Gastrocnemius medialis (tissue), 4 donors: Measurements from ENCODE around the gene PRC1. TPM values are rescaled to one million over a fixed set of nuclear protein-coding genes. Genes with fewer than 3 reads are reported as not detected.

Source experiments
- ATAC-seq, 2 donors: fragments of 150-250 bp; one replicate each; pipeline ENCODE4 v1.9.1; 2016
- DNase-seq, 2 donors: peaks; one replicate each; pipeline ENCODE4 v3.0.0-alpha.2; 2019
- H3K27ac ChIP-seq, 4 donors: fragments of 200-600 bp; sonication (generic); 1 replicate in 1 of 4; 2 replicates in 3 of 4; pipeline ENCODE4 v1.5.1; 2016 to 2018; ENCODE audit warnings: mild to moderate bottlenecking in 2 of 4, moderate library complexity in 1 of 4
- H3K27me3 ChIP-seq, 3 donors: fragments of 200-600 bp; sonication (generic) in 2 of 3; 1 replicate in 1 of 3; 2 replicates in 2 of 3; pipeline versions ENCODE4 v1.5.1 to v1.6.0; 2016 to 2019; ENCODE audit warnings: mild to moderate bottlenecking in 1 of 3, moderate library complexity in 1 of 3
- H3K36me3 ChIP-seq, 2 donors: fragments of 200-600 bp; sonication (generic) in 1 of 2; one replicate each; pipeline ENCODE4 v1.5.1; 2017 to 2018
- H3K4me1 ChIP-seq, 2 donors: fragments of 200-600 bp; sonication (generic) in 1 of 2; one replicate each; pipeline ENCODE4 v1.5.1; 2016 to 2017; ENCODE audit warnings: mild to moderate bottlenecking in 2 of 2
- H3K4me3 ChIP-seq, 4 donors: fragments of 200-600 bp; sonication (generic) in 3 of 4; 1 replicate in 1 of 4; 2 replicates in 3 of 4; pipeline ENCODE4 v1.5.1; 2016 to 2019; ENCODE audit warnings: mild to moderate bottlenecking in 2 of 4
- H3K9me3 ChIP-seq, 3 donors: fragments of 200-600 bp; sonication (generic) in 2 of 3; 1 replicate in 1 of 3; 2 replicates in 2 of 3; pipeline ENCODE4 v1.5.1; 2016 to 2019
- CTCF ChIP-seq, 5 experiments: fragments of 450-650 bp in 3 of 5; fragments of 200-600 bp in 2 of 5; sonication (generic) in 2 of 5; IDR thresholded peaks in 4 of 5; conservative IDR thresholded peaks in 1 of 5; 1 replicate in 4 of 5; 2 replicates in 1 of 5; pipeline ENCODE4 v1.5.1; 2016 to 2019; ENCODE audit warnings: antibody characterized with exemption in 5 of 5, mild to moderate bottlenecking in 3 of 5, moderate library complexity in 3 of 5
- POLR2A ChIP-seq, 2 donors: fragments of 450-650 bp; IDR thresholded peaks; one replicate each; pipeline ENCODE4 v1.6.1; 2017; ENCODE audit warnings: antibody characterized with exemption in 2 of 2, mild to moderate bottlenecking in 2 of 2, moderate library complexity in 2 of 2
- in situ Hi-C, 4 donors: fragments of 200-750 bp; cut with MboI; loops; one replicate each; pipeline versions ENCODE4 v1.15.0 to v1.8.0; 2017; ENCODE audit warnings: low sequenced_read_pairs in 4 of 4
- intact Hi-C: fragments of 100-400 bp; cut with DNase I; formaldehyde crosslinking; loops from one replicate; pipeline ENCODE4 v1.15.1; 2023; ENCODE audit warnings: low total_unique reads
- total RNA-seq, 4 donors: library from RNA; depleted of rRNA; stranded (reverse); fragments of >200 nt; gene quantifications; one replicate each; pipeline versions ENCODE4 v1.1.0 to v1.2.3, GENCODE V29; 2016

PRC1 gene
- total RNA-seq, 4 donors from 2014 or later = 1.4 to 9.9 (median 4.9) TPM

- Histone ChIP-seq H3K36me3 (peaks cover 0 to 58% of the 10 kb centered on the region in 2 donors), H3K27ac (no peak overlapping the region), H3K9me3 (no peaks in the 10 kb centered on the region), H3K4me3 (no peak overlapping the region), H3K4me1 (peaks cover 23% of the 10 kb centered on the region in 2 donors), H3K27me3 (no peaks in the 10 kb centered on the region)
- ATAC-seq (no peak), DNase-seq (no peak)
- in situ Hi-C loops = loop anchor here (10.0 to 25.0 kb wide), 4 partner anchors 92 to 322 kb away; no protein-coding TSS in a partner anchor
- TF ChIP-seq POLR2A (IDR thresholded peaks at IDR 0.05) (no peak), CTCF (IDR thresholded peaks at IDR 0.05 in 4 of 5, conservative IDR thresholded peaks at IDR 0.05 in 1 of 5) (no peak)
- intact Hi-C loops = no loop called here
Observed at GRCh38 chr15:90952901-90953677, 41.2 kb downstream of the PRC1 start.

- DNase-seq = no peak
- peaks cover 0 to 78% of the 10 kb centered on the region in 2 donors for H3K36me3 ChIP-seq
- no peak overlapping the region for H3K4me3 ChIP-seq
- in situ Hi-C loops (loop anchor here (10.0 to 25.0 kb wide), 4 partner anchors 94 to 324 kb away; no protein-coding TSS in a partner anchor), intact Hi-C loops (no loop called here)
- no peak for ATAC-seq
- no peaks in the 10 kb centered on the region for H3K9me3 ChIP-seq
- peaks cover 5 to 6% of the 10 kb centered on the region in 2 donors for H3K4me1 ChIP-seq
- TF ChIP-seq POLR2A (IDR thresholded peaks at IDR 0.05) (no peak), CTCF (IDR thresholded peaks at IDR 0.05 in 4 of 5, conservative IDR thresholded peaks at IDR 0.05 in 1 of 5) (no peak)
- H3K27ac ChIP-seq = no peak overlapping the region
- no peaks in the 10 kb centered on the region for H3K27me3 ChIP-seq
Observed at GRCh38 chr15:90950676-90951075, 43.7 kb downstream of the PRC1 start.

GRCh38 chr15:90949979-90950675 lies 44.2 kb downstream of the PRC1 start:
- intact Hi-C loops = no loop called here
- peaks cover 0 to 81% of the 10 kb centered on the region in 2 donors for H3K36me3 ChIP-seq
- in situ Hi-C loops = loop anchor here (10.0 to 25.0 kb wide), 4 partner anchors 95 to 325 kb away; no protein-coding TSS in a partner anchor

GRCh38 chr15:90948506-90948905 lies 45.8 kb downstream of the PRC1 start:
- no peaks in the 10 kb centered on the region for H3K4me1 ChIP-seq
- ATAC-seq (no peak), DNase-seq (no peak)
- peaks cover 0 to 93% of the 10 kb centered on the region in 2 donors for H3K36me3 ChIP-seq
- H3K9me3 ChIP-seq = no peaks in the 10 kb centered on the region
- TF ChIP-seq CTCF (IDR thresholded peaks at IDR 0.05 in 4 of 5, conservative IDR thresholded peaks at IDR 0.05 in 1 of 5) = no peak
- no peak for TF ChIP-seq POLR2A (IDR thresholded peaks at IDR 0.05)
- in situ Hi-C loops (no loop called here), intact Hi-C loops (no loop called here)
- H3K4me3 ChIP-seq = no peak overlapping the region
- H3K27me3 ChIP-seq = no peaks in the 10 kb centered on the region
- H3K27ac ChIP-seq = no peak overlapping the region

More at GRCh38 chr15:90949979-90950675, 44.2 kb downstream of the PRC1 start:
- H3K27me3 ChIP-seq = no peaks in the 10 kb centered on the region
- no peaks in the 10 kb centered on the region for H3K9me3 ChIP-seq
- no peak for TF ChIP-seq CTCF (IDR thresholded peaks at IDR 0.05 in 4 of 5, conservative IDR thresholded peaks at IDR 0.05 in 1 of 5)
- no peak for TF ChIP-seq POLR2A (IDR thresholded peaks at IDR 0.05)
- ATAC-seq = no peak
- no peak overlapping the region for H3K27ac ChIP-seq
- no peak overlapping the region for H3K4me3 ChIP-seq
- H3K4me1 ChIP-seq = peaks cover 0 to under 1% of the 10 kb centered on the region in 2 donors
- no peak for DNase-seq
